Neural cell (in vitro differentiated cells): Measurements from ENCODE around the gene BFSP2. TPM values are rescaled to one million over a fixed set of nuclear protein-coding genes. Genes with fewer than 3 reads are reported as not detected.

Experiments
- H2AFZ ChIP-seq: fragments of 200-600, 300-800 bp; sonication (generic), shearing (Covaris generic); 2 replicates; pipeline ENCODE4 v1.6.0; 2014; ENCODE audit warnings: low read depth, mild to moderate bottlenecking, antibody characterized with exemption, low read length, moderate library complexity
- H3F3A ChIP-seq: fragments of 200-600 bp; shearing (Covaris generic); 2 replicates; pipeline ENCODE4 v1.6.1; 2016; ENCODE audit warnings: mild to moderate bottlenecking, moderate library complexity, mixed read lengths, antibody characterized with exemption, low read length; ENCODE audit not compliant: insufficient read depth, poor library complexity, severe bottlenecking
- H3K27ac ChIP-seq: fragments of 200-600, 300-800 bp; sonication (generic), shearing (Covaris generic); 2 replicates; pipeline ENCODE4 v1.5.1; 2014; ENCODE audit warnings: mild to moderate bottlenecking, low read length, moderate library complexity
- H3K27me3 ChIP-seq: fragments of 300-800, 200-600 bp; sonication (generic), shearing (Covaris generic); 2 replicates; pipeline ENCODE4 v1.6.0; 2014; ENCODE audit warnings: mild to moderate bottlenecking, low read depth, low read length, moderate library complexity; ENCODE audit not compliant: insufficient read depth
- H3K36me3 ChIP-seq: fragments of 300-800, 200-600 bp; sonication (generic), shearing (Covaris generic); 2 replicates; pipeline ENCODE4 v1.5.1; 2014; ENCODE audit warnings: mild to moderate bottlenecking, antibody characterized with exemption, low read length, moderate library complexity; ENCODE audit not compliant: insufficient read depth
- H3K4me2 ChIP-seq: fragments of 300-800, 200-600 bp; sonication (generic), shearing (Covaris generic); 2 replicates; pipeline ENCODE4 v1.6.0; 2014; ENCODE audit warnings: mild to moderate bottlenecking, low read length
- H3K4me3 ChIP-seq: fragments of 300-800, 200-600 bp; sonication (generic), shearing (Covaris generic); 2 replicates; pipeline ENCODE4 v1.5.1; 2014; ENCODE audit warnings: mild to moderate bottlenecking, low read length, moderate library complexity
- H3K79me2 ChIP-seq: fragments of 200-600 bp; shearing (Covaris generic); replicated peaks from 2 replicates; pipeline ENCODE4 v1.6.0; 2014; ENCODE audit warnings: mild to moderate bottlenecking, low read length, moderate library complexity; ENCODE audit not compliant: insufficient read depth
- H3K9ac ChIP-seq: fragments of 300-800, 200-600 bp; sonication (generic), shearing (Covaris generic); 2 replicates; pipeline ENCODE4 v1.6.1; 2016; ENCODE audit warnings: mild to moderate bottlenecking, low read length, mixed read lengths
- H3K9me2 ChIP-seq: fragments of 200-600 bp; shearing (Covaris generic); 2 replicates; pipeline ENCODE4 v1.6.1; 2016; ENCODE audit warnings: mild to moderate bottlenecking, low read length, mixed read lengths; ENCODE audit not compliant: insufficient read depth
- H3K9me3 ChIP-seq: fragments of 200-600, 300-800 bp; sonication (generic), shearing (Covaris generic); 2 replicates; pipeline ENCODE4 v1.6.1; 2016; ENCODE audit warnings: mild to moderate bottlenecking, mixed run types, low read length, moderate library complexity, mixed read lengths
- H4K20me1 ChIP-seq: fragments of 200-600 bp; shearing (Covaris generic); 2 replicates; pipeline ENCODE4 v1.6.1; 2016; ENCODE audit warnings: mild to moderate bottlenecking, mixed run types; ENCODE audit not compliant: insufficient read depth
- EP300 ChIP-seq: fragments of 450-650 bp; conservative IDR thresholded peaks from 2 replicates; pipeline ENCODE4 v1.6.1; 2014; ENCODE audit warnings: antibody characterized with exemption, mild to moderate bottlenecking, moderate library complexity; ENCODE audit not compliant: poor library complexity, severe bottlenecking
- EZH2 ChIP-seq: fragments of 200-600, 300-800 bp; shearing (Covaris generic), sonication (generic); IDR thresholded peaks from 2 replicates; pipeline ENCODE4 v1.6.1; 2014; ENCODE audit warnings: antibody characterized with exemption, low read length, borderline replicate concordance, mild to moderate bottlenecking; ENCODE audit not compliant: insufficient read depth, poor library complexity, severe bottlenecking
- MXI1 ChIP-seq: fragments of 450-650 bp; conservative IDR thresholded peaks from 2 replicates; pipeline ENCODE4 v1.6.1; 2014; ENCODE audit warnings: antibody characterized with exemption, mild to moderate bottlenecking; ENCODE audit not compliant: poor library complexity, severe bottlenecking
- POLR2AphosphoS5 ChIP-seq: IDR thresholded peaks from 2 replicates; pipeline ENCODE4 v1.6.1; 2012
- RAD21 ChIP-seq: fragments of 450-650 bp; conservative IDR thresholded peaks from 2 replicates; pipeline ENCODE4 v1.6.1; 2014; ENCODE audit warnings: antibody characterized with exemption, mild to moderate bottlenecking, moderate library complexity
- SMC3 ChIP-seq: fragments of 450-650 bp; conservative IDR thresholded peaks from 2 replicates; pipeline ENCODE4 v1.6.1; 2014; ENCODE audit warnings: antibody characterized with exemption, mild to moderate bottlenecking, moderate library complexity; ENCODE audit not compliant: poor library complexity
- TAF1 ChIP-seq: IDR thresholded peaks from 2 replicates; pipeline ENCODE4 v1.6.1; 2012; ENCODE audit warnings: low read depth
- polyA plus RNA-seq: library from polyadenylated mRNA; depleted of rRNA; stranded (reverse); fragments of >200 nt; gene quantifications from 2 replicates; pipeline ENCODE4 v1.2.3, GENCODE V29; 2014
- TF ChIP-seq, protein P1 (sequence below): fragments of 450-650 bp; IDR thresholded peaks from 2 replicates; pipeline ENCODE4 v1.5.1; 2014; ENCODE audit warnings: antibody characterized with exemption, mild to moderate bottlenecking, moderate library complexity; ENCODE audit not compliant: poor library complexity, severe bottlenecking
- TF ChIP-seq, protein P2 (sequence below): IDR thresholded peaks from 2 replicates; pipeline ENCODE4 v1.6.1; 2012; ENCODE audit warnings: borderline replicate concordance

Gene BFSP2
- polyA plus RNA-seq, 1 donor from 2014 or later, result not detected

DNA sequence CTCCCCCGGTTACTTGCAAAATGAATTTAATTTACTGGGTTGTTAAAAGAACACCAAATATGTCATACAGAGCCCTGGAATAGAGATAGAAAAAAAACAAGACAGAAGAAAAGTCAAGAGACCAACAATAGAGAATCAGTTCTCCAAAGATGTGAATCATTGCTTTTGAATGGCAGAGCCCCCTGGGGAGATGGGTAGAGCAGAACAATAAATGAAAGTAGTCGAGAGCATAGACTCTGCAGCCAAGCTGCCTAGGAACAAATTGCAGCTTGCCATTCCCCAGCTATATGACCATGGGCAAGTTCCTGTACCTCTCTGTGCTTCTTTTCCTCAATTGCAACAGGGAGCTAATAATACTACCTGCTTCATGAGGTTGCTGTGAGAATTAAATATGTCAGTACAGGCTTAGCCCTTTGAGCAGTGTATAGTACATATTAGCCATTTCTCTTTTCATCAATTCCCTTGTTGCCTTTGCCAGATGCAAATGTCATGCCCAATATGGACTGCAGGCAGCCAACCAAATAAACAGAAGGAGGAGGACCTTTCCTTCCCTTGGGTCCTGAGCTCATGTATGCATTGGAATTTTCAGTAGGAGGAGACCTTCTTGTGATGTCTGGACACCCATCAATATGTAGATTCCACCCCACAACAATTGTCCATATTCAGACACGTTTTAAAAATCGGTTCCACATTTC, 25.0 kb upstream of the BFSP2 start:
- TF ChIP-seq MXI1 (no peak), EZH2 (no peak), POLR2AphosphoS5 (peak; percentile 12), RAD21 (peak; percentile 27), SMC3 (peak; percentile 31)
- TF ChIP-seq, protein P1, sequence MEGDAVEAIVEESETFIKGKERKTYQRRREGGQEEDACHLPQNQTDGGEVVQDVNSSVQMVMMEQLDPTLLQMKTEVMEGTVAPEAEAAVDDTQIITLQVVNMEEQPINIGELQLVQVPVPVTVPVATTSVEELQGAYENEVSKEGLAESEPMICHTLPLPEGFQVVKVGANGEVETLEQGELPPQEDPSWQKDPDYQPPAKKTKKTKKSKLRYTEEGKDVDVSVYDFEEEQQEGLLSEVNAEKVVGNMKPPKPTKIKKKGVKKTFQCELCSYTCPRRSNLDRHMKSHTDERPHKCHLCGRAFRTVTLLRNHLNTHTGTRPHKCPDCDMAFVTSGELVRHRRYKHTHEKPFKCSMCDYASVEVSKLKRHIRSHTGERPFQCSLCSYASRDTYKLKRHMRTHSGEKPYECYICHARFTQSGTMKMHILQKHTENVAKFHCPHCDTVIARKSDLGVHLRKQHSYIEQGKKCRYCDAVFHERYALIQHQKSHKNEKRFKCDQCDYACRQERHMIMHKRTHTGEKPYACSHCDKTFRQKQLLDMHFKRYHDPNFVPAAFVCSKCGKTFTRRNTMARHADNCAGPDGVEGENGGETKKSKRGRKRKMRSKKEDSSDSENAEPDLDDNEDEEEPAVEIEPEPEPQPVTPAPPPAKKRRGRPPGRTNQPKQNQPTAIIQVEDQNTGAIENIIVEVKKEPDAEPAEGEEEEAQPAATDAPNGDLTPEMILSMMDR, result no peak
- TF ChIP-seq, protein P2, sequence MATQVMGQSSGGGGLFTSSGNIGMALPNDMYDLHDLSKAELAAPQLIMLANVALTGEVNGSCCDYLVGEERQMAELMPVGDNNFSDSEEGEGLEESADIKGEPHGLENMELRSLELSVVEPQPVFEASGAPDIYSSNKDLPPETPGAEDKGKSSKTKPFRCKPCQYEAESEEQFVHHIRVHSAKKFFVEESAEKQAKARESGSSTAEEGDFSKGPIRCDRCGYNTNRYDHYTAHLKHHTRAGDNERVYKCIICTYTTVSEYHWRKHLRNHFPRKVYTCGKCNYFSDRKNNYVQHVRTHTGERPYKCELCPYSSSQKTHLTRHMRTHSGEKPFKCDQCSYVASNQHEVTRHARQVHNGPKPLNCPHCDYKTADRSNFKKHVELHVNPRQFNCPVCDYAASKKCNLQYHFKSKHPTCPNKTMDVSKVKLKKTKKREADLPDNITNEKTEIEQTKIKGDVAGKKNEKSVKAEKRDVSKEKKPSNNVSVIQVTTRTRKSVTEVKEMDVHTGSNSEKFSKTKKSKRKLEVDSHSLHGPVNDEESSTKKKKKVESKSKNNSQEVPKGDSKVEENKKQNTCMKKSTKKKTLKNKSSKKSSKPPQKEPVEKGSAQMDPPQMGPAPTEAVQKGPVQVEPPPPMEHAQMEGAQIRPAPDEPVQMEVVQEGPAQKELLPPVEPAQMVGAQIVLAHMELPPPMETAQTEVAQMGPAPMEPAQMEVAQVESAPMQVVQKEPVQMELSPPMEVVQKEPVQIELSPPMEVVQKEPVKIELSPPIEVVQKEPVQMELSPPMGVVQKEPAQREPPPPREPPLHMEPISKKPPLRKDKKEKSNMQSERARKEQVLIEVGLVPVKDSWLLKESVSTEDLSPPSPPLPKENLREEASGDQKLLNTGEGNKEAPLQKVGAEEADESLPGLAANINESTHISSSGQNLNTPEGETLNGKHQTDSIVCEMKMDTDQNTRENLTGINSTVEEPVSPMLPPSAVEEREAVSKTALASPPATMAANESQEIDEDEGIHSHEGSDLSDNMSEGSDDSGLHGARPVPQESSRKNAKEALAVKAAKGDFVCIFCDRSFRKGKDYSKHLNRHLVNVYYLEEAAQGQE, result no peak
- no peaks in the 10 kb centered on the region for H3F3A ChIP-seq
- H4K20me1 ChIP-seq, result no peaks in the 10 kb centered on the region
- no peaks in the 10 kb centered on the region for H3K79me2 ChIP-seq
- no peaks in the 10 kb centered on the region for H3K36me3 ChIP-seq
- peak overlapping the region; percentile 37 for H3K4me3 ChIP-seq
- no peaks in the 10 kb centered on the region for H3K27me3 ChIP-seq
- no peaks in the 10 kb centered on the region for H3K9me3 ChIP-seq
- no peak overlapping the region for H2AFZ ChIP-seq
- no peaks in the 10 kb centered on the region for H3K9me2 ChIP-seq
- H3K27ac ChIP-seq, result peak overlapping the region; percentile 26
- H3K4me2 ChIP-seq, result no peak overlapping the region
- H3K9ac ChIP-seq, result no peak overlapping the region

DNA sequence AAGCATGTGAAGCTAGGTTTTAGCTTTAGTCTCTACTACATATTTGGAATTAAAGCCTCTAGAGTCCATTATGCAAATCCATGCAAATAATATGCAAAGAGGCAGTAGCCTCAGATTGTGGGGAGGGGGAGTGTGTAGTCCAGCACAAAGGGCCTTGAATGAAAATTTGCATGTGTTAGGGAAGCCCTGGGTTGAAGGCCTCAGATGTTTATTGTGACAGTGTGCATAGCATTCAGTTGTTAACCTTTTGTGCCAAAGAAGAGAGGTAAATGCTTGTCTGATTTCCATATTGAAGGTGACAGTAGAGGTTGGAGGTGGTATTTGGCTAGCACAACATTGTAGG, 24.5 kb upstream of the BFSP2 start:
- H3K4me2 ChIP-seq, result no peak overlapping the region
- H2AFZ ChIP-seq, result no peak overlapping the region
- TF ChIP-seq, protein P1, result no peak
- TF ChIP-seq POLR2AphosphoS5 (no peak), EP300 (no peak), EZH2 (no peak), TAF1 (no peak), MXI1 (no peak), SMC3 (no peak), RAD21 (no peak)
- TF ChIP-seq, protein P2, result no peak
- H3K79me2 ChIP-seq, result no peaks in the 10 kb centered on the region
- no peaks in the 10 kb centered on the region for H3K9me3 ChIP-seq
- no peaks in the 10 kb centered on the region for H3K27me3 ChIP-seq
- no peaks in the 10 kb centered on the region for H3F3A ChIP-seq
- H3K9ac ChIP-seq, result no peak overlapping the region
- no peaks in the 10 kb centered on the region for H4K20me1 ChIP-seq
- no peaks in the 10 kb centered on the region for H3K36me3 ChIP-seq
- no peaks in the 10 kb centered on the region for H3K9me2 ChIP-seq
- H3K4me3 ChIP-seq, result peak overlapping the region; percentile 37
- no peak overlapping the region for H3K27ac ChIP-seq
